H1 (cell line): ENCODE measurements around the gene BRINP3. TPM values are rescaled to one million over a fixed set of nuclear protein-coding genes. Genes with fewer than 3 reads are reported as not detected.

Experiments
- ATF3 ChIP-seq: IDR thresholded peaks from 2 replicates; pipeline ENCODE4 v1.6.1; 2011; ENCODE audit warnings: low read depth, mild to moderate bottlenecking, low read length; ENCODE audit not compliant: insufficient read depth
- E2F6 ChIP-seq: IDR thresholded peaks from 2 replicates; pipeline ENCODE4 v1.6.1; 2012; ENCODE audit warnings: inconsistent platforms
- FOSL1 ChIP-seq: IDR thresholded peaks from 2 replicates; pipeline ENCODE4 v1.6.1; 2011; ENCODE audit warnings: mild to moderate bottlenecking, low read depth, low read length, moderate library complexity; ENCODE audit not compliant: insufficient read depth
- KDM4A ChIP-seq: IDR thresholded peaks from one replicate; pipeline ENCODE4 v1.7.1; 2012; ENCODE audit warnings: low read depth, mild to moderate bottlenecking, moderate library complexity, low read length, inconsistent platforms; ENCODE audit not compliant: severe bottlenecking
- polyA plus RNA-seq, 7 experiments: library from polyadenylated mRNA; depleted of rRNA in 3 of 7; stranded (reverse) in 5 of 7; unstranded in 2 of 7; fragments of >200 nt in 5 of 7; fragments of 200-250 nt in 2 of 7; gene quantifications; 1 replicate in 5 of 7; 2 replicates in 1 of 7; 4 replicates in 1 of 7; pipeline versions ENCODE4 v1.2.1 to v1.2.3, GENCODE V29; 2011 to 2013; ENCODE audit warnings: missing spikeins in 2 of 7, mixed read lengths in 2 of 7
- total RNA-seq: library from RNA; stranded (reverse); fragmentation: NEBNext Ultra II Directional; extraction: Animal tissue kit (Norgen Biotek cat#: 25700); gene quantifications from 2 replicates; pipeline ENCODE4 v1.2.1, GENCODE V29; 2021

The BRINP3 gene
- total and polyA plus RNA-seq, 2 of the 8 experiments (the other 6 are each of a cell fraction or from before 2014, with no cell fraction given) = not detected

DNA sequence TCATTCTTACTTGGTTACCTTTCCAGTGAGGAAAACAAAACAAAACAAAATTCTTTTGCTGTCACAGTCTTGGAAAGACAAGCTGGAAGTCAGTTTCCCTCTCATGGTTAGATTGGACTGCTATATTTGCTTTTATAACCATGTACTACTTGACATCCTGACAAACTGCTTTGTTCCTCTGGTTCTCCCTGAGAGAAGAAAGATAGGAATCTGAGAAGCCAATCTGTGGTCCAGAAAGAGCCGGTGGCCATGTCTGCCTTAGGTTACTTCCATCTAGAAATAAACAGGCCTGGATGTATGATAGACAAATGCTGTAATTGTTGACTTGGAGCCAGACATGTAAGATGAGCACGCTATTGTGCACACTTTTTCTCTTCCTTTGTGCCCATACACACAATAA lies 330.0 kb downstream of the BRINP3 start (continued):
- TF ChIP-seq E2F6 = no peak
- no peak for TF ChIP-seq ATF3
- TF ChIP-seq FOSL1 = no peak
- no peak for TF ChIP-seq KDM4A
